Stimulated activated CD4-positive, alpha-beta T cell treated with anti-CD3 and anti-CD28 coated beads, Interleukin-4, amount 100 ng/mL, for 4 hours (primary cell): Measurements from ENCODE around the gene ZNF234.
"Not testable (repeated sequence)": the region's sequence is repeated elsewhere in the genome, so short reads cannot be mapped to it uniquely, and the experiment has no call there.

ENCODE experiments used
- DNase-seq, 2 experiments: peaks; one replicate each; pipeline ENCODE4 v3.0.0-alpha.2; 2020

The ZNF234 gene

DNA sequence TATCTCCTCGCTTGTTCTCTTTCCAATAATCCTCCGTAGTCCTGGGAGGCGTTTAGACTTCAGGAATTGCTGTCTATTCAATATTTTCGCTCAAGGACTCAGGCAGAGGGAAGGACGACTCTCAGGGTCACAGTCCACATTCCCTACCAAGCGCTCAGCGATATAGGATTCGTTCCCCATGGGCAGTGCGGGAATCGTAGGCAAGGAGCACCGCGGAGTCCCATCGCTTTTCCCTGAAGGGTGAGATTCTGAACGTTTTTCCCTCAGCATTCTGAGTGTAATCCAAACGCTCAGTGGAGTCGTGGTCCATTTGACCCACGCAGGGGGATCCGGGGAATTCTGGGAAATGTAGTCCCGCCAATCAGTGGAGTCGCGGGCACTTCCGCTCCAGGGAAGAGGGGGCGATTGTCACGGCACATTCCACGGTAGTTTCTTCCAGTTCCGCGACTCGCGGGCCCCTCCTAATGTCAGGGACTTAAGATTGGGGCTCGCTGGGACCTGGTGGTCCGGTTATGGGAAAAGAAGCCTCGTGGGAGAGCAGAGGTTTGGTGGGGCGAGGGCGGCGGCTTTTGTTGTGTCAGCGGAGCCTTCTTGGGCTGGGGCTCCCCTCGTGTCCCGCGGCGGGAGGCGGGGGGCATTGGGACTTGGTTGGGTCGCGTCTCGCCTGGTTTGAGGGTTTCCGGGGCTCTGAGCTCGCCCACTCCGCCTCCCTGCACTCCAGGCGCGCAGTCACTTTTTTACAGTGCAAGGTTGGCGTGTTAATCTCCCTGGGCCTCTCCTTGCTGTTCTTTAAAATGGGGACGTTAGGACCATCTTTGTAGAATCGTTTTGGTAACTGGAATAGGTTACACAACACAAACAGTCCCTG, at the start of gene ZNF234:
ZNF234 (plus strand) TSS at position 364 of the 868 bp plus-strand sequence. CDS start 3,079 bp downstream, outside the sequence.
- peak; percentile 59 to 79 for DNase-seq

GRCh38 chr19:44092108-44092507, 49.2 kb upstream of the ZNF234 start:
- no peak for DNase-seq

DNA sequence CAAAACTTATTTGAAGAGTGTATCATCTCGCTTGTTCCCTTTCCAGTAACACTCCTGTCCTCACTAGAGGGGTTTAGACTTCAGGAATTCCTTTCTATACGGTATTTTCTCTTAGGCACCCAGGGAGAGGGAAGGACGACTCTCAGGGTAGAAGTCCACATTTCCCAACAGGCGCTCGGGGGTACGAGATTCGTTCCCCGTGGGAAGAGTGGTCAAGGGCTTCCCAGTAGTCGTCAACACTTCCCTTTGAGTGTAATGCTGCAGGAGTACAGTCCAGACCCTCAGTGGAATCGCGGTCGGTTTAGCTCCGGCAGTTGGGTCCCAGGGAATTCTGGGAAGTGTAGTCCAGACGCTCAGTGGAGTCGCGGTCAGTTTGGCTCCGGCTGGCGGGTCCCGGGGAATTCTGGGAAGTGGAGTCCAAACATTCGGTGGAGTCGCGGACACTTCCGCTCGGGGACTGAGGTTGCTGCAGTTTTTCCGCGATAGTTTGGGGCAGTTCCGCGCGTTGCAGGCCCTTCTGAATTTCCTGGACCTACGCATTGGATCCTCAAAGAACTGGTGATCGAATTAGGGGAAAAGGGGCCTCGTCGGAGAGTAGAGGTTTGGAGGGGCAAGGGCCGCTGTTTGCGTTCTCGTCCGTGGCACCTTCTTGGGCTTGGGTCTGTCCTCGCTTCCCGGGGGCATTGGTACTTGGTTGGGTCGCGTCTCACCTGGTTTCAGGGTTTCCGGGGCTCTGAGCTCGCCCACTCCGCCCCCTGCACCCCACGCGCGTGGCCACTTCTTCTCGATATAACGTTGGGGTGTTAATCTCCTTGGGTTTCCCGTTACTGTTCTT, 47.2 kb upstream of the ZNF234 start, which contains the start of gene ZNF224:
ZNF224 (plus strand) TSS at position 431 of the 835 bp plus-strand sequence. CDS start 3,513 bp downstream, outside the sequence.
- DNase-seq: peak; percentile 69 to 77

- DNase-seq: no peak
Observed at GRCh38 chr19:44107751-44108150, 33.6 kb upstream of the ZNF234 start.

DNA sequence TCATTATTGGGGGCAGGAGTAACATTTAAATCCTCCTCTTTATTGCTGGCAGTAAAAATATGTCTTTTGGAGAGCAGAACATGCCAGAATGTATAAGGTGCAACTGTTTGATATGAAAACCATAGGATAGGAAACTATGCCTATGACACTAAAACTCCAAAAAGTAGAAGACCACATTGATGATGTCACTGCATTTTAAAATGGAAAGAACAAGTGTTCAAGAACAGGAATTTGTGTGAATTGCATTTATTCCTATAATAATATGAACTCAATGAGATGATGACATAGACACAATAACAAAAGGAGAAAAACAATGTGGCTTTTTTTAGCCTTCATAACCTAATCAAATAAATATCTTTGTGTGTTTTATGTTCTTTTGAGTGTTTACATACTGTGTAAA, 31.9 kb upstream of the ZNF234 start:
- DNase-seq: no peak

DNA sequence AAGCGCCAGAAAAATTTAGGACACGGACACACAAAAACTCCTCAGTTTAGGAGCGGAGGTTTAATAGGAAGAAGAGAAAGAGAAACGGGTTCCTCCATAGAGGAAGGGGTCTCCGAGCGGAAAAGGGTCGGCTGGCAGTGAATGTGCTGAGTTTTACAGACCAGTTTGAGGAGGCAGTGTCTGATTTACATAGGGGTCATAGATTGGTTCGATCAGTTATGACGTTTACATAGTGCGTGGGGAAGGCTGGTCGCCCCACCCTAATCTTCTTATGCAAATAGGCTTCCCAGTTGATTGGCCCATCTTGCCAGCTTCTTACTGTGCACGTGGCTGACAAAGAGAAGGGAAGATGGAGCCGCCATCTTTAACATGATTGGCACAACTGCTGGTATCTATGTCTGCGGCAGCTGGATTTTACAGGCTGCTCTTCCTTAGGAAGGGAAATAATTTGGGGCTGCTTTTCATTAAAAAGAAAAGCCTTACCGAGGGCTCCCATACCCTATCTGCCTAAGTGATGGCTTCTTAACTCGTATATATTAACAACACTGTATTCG, 29.4 kb upstream of the ZNF234 start:
- DNase-seq: no peak

DNA sequence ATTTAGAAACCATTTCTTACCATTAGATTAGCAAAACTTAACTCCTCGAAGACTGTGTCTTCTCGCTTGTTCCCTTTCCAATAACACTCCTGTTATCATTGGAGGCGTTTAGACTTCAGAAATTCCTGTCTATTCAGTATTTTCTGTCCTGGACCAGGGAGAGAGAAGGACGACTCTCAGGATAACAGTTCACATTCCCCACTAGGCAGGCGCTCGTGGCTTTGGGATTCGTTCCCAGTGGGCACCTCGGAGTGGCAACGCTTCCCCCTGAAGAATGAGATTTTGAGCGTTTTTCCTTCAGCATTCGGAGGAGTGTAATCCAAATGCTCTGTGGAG, 28.6 kb upstream of the ZNF234 start:
- no peak for DNase-seq

GRCh38 chr19:44113138-44113783, 28.1 kb upstream of the ZNF234 start, which contains the start of gene ZNF225:
TSS of gene ZNF225 (plus strand) at chr19:44113399. CDS start at chr19:44115828, 2,429 bp downstream.
- DNase-seq: peak; percentile 71 to 85

DNA sequence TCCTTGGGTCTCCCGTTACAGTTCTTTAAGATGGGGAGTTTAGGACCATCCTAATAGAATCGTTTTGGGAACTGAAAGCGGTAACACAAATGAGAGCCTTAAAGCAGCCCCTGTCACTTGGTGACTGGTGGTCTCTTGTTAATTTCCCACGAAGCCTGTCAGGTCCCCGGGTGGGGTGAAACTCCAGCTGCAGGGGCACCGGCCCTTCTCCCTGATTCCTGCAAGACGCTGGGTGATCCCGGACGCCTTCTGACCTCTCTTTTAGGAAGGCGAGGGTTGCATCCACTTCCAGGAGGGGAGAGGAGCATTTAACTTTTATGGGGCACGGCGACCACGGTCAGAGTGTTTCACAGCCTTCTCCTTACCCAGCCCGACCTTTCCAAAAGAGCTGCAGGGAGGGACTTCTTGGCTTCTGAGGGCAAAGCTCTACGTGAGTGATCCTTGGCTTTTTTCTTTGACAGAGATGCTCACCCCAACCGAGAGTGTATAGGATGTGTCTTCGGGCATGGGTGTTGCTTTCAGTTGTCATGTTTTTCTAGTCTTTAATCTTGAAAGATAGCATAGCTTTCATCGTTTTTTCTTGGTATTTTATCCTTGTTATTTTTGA, 27.5 kb upstream of the ZNF234 start:
- no peak for DNase-seq

DNA sequence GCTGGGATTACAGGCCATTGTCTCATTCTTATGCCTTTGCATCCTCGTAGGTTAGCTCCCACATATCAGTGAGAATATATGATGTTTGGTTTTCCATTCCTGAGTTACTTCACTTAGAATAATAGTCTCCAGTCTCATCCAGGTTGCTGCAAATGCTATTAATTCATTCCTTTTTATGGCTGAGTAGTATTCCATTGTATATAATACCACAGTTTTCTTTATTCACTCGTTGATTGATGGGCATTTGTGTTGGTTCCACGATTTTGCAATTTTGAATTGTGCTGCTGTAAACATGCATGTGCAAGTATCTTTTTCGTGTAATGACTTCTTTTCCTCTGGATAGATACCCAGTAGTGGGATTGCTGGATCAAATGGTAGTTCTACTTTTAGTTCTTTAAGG, 20.2 kb upstream of the ZNF234 start:
- not testable (repeated sequence) for DNase-seq

DNA sequence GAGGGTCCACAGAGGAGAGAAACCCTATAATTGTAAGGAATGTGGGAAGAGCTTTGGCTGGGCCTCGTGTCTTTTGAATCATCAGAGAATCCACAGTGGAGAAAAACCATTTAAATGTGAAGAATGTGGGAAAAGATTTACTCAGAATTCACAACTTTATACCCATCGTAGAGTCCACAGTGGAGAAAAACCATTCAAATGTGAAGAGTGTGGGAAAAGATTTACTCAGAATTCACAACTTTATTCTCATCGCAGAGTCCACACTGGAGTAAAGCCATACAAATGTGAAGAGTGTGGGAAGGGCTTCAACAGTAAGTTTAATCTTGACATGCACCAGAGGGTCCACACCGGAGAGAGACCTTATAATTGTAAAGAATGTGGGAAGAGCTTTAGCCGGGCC, 9.4 kb upstream of the ZNF234 start:
- DNase-seq: no peak

- no peak for DNase-seq
Observed at GRCh38 chr19:44142059-44142433, 692 bp downstream of the ZNF234 start.

DNA sequence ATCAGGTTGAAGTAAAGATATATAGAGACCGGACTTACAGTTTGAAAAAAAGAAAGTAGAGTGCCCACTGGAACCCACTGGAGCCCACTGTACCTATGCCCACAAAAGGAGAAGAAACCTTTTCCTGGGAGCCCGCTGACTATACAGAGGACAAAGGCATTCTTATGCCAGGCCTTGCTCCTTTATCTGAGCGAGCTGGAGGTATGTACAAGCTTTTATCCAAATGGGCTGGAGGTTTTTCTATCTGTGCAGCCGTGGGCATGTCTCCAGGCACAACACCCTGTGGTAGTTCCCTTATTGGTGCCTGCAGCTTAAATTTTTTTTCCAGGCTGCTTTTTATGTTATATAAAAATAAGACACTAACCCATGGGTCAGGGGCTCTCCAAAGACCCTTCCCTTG, 8.4 kb downstream of the ZNF234 start:
- DNase-seq: no peak

DNA sequence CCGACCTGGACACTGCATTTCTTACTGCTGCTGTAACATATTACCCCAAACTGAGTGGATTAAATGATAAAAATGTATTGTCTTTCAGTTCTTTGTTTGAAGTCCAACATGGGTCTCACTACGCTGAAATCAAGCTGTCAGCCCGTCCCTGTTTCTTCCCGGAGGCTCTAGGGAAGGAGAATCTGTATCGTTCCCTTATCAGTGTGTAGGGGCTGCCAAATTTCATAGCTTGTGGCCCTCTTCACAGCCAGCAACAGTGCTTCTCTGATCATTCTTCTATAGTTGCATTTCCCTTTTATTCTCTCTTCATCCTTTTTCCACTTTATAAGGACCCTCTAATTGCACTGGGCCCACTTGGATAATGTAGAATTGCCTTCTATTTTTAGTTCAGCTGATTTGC, 10.1 kb downstream of the ZNF234 start:
- no peak for DNase-seq

DNA sequence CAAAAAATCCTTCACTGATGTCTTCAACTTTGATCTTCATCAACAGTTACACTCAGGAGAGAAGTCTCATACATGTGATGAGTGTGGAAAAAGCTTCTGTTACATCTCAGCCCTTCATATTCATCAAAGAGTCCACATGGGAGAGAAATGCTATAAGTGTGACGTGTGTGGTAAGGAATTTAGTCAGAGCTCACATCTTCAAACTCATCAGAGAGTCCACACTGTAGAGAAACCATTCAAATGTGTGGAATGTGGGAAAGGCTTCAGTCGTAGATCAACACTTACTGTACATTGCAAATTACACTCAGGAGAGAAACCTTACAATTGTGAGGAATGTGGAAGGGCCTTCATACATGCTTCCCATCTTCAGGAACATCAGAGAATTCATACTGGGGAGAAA, 15.1 kb downstream of the ZNF234 start:
- no peak for DNase-seq

- DNase-seq: no peak
Observed at GRCh38 chr19:44163789-44164188, 22.4 kb downstream of the ZNF234 start.

- DNase-seq: no peak
Observed at GRCh38 chr19:44164327-44164672, 22.9 kb downstream of the ZNF234 start.

GRCh38 chr19:44164673-44165512, 23.5 kb downstream of the ZNF234 start, which contains the start of gene ZNF226:
TSS of gene ZNF226 (plus strand) at chr19:44165100. CDS start at chr19:44170081, 4,981 bp downstream.
- DNase-seq: peak; percentile 62 to 85

DNA sequence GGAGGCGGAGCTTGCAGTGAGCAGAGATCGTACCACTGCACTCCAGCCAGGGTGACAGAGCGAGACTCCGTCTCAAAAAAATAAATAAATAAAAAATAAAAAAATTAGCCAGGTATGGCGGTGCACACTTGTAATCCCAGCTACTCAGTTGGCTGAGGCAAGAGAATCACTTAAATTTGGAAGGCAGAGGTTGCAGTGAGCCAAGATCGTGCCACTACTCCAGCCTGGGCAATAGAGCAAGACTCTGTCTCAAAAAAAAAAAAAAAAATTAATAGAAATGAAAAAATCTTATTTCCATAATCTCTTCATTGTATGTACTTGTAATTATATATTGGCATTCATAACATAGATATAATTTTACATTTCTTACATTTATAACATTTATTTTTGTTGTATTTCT, 29.3 kb downstream of the ZNF234 start:
- DNase-seq: not testable (repeated sequence)

GRCh38 chr19:44176590-44176989, 35.2 kb downstream of the ZNF234 start:
- no peak for DNase-seq

GRCh38 chr19:44180968-44181367, 39.6 kb downstream of the ZNF234 start:
- DNase-seq: no peak
